GM12878 (cell line): Measurements from ENCODE around the gene ATP6V1D. TPM values are rescaled to one million over a fixed set of nuclear protein-coding genes. Genes with fewer than 3 reads are reported as not detected.
"Not testable (repeated sequence)": the region's sequence is repeated elsewhere in the genome, so short reads cannot be mapped to it uniquely, and the experiment has no call there.

Source experiments
- ATAC-seq: fragments of 200-7000 bp; cut with Tn5 transposase; 3 replicates; pipeline ENCODE4 v1.9.1; 2020; ENCODE audit warnings: mild to moderate bottlenecking, moderate library complexity
- BruUV-seq: library from RNA; stranded (reverse); fragments of 400-500 nt; replicated peaks from 2 replicates; lab custom pipeline; 2021; lab: Mats Ljungman, UMichigan
- CTCF ChIA-PET: fragments of 300-600 bp; sonication (Branson Sonifier 250); formaldehyde crosslinking; extraction: SDS; loops from one replicate; lab custom pipeline; 2021; ENCODE audit warnings: inconsistent platforms; lab: Yijun Ruan, JAX
- POLR2A ChIA-PET: fragments of 350-600 bp; formaldehyde crosslinking; extraction: SDS; loops from one replicate; lab custom pipeline; 2021; ENCODE audit warnings: inconsistent platforms; lab: Charles Lee
- RAD21 ChIA-PET: fragments of 300-600 bp; sonication (Branson Sonifier 250); formaldehyde crosslinking; loops from one replicate; lab custom pipeline; 2023; ENCODE audit warnings: antibody characterized with exemption; ENCODE audit not compliant: unreplicated experiment; lab: Charles Lee
- SMC1A ChIA-PET: fragments of 300-600 bp; sonication (Branson Sonifier 250); formaldehyde crosslinking; loops from one replicate; lab custom pipeline; 2023; ENCODE audit not compliant: unreplicated experiment, uncharacterized antibody; lab: Charles Lee
- DNase-seq: peaks from one replicate; pipeline ENCODE4 v3.0.0-alpha.2; 2011; ENCODE audit warnings: low read depth, low spot score
- FAIRE-seq: peaks from 3 replicates; lab custom pipeline; 2011; peaks lifted over from hg19 to GRCh38; lab: Jason Lieb, UNC
- H2AFZ ChIP-seq: 2 replicates; pipeline ENCODE4 v1.6.0; 2011; ENCODE audit warnings: low read depth, low read length, control low read depth; ENCODE audit not compliant: control insufficient read depth
- H3K27ac ChIP-seq: 2 replicates; pipeline ENCODE4 v1.5.1; 2011; ENCODE audit warnings: control low read depth; ENCODE audit not compliant: control insufficient read depth, insufficient read depth
- H3K27me3 ChIP-seq, 2 experiments: replicated peaks in 1 of 2; 2 replicates each; pipeline versions ENCODE4 v1.6.0 to v1.6.1; 2011; ENCODE audit warnings: low read length in 1 of 2; ENCODE audit not compliant: control insufficient read depth in 2 of 2, insufficient read depth in 2 of 2
- H3K36me3 ChIP-seq, 2 experiments: 2 replicates each; pipeline ENCODE4 v1.5.1; 2011; ENCODE audit warnings: low read length in 1 of 2; ENCODE audit not compliant: control insufficient read depth in 2 of 2, insufficient read depth in 2 of 2
- H3K4me1 ChIP-seq: 2 replicates; pipeline ENCODE4 v1.6.1; 2011; ENCODE audit warnings: mild to moderate bottlenecking, low read length, moderate library complexity, mixed read lengths; ENCODE audit not compliant: control insufficient read depth, insufficient read depth
- H3K4me2 ChIP-seq: 2 replicates; pipeline ENCODE4 v1.6.0; 2011; ENCODE audit warnings: control low read depth; ENCODE audit not compliant: control insufficient read depth, insufficient read depth
- H3K4me3 ChIP-seq: fragments of 200-600 bp; sonication (generic); 2 replicates; pipeline ENCODE4 v1.5.1; 2016
- H3K79me2 ChIP-seq: 2 replicates; pipeline ENCODE4 v1.6.0; 2011; ENCODE audit warnings: low read length; ENCODE audit not compliant: control insufficient read depth, insufficient read depth
- H3K9ac ChIP-seq: 2 replicates; pipeline ENCODE4 v1.8.0; 2011; ENCODE audit warnings: low read length, control low read depth, mixed read lengths; ENCODE audit not compliant: control insufficient read depth, insufficient read depth
- H3K9me3 ChIP-seq: replicated peaks from 3 replicates; pipeline ENCODE4 v1.5.1; 2011; ENCODE audit warnings: mild to moderate bottlenecking, low read length; ENCODE audit not compliant: control insufficient read depth, insufficient read depth
- H4K20me1 ChIP-seq: 2 replicates; pipeline ENCODE4 v1.6.0; 2011; ENCODE audit not compliant: control insufficient read depth, insufficient read depth
- GABPA ChIP-seq: IDR thresholded peaks from 2 replicates; pipeline ENCODE4 v1.6.1; 2014; ENCODE audit warnings: antibody characterized with exemption, low read depth, mild to moderate bottlenecking, inconsistent platforms
- POLR2AphosphoS5 ChIP-seq: IDR thresholded peaks from 2 replicates; pipeline ENCODE4 v1.6.1; 2011; ENCODE audit warnings: mild to moderate bottlenecking, low read length, inconsistent platforms
- POU2F2 ChIP-seq: IDR thresholded peaks from 3 replicates; pipeline ENCODE4 v1.6.1; 2011; ENCODE audit warnings: low read depth, mild to moderate bottlenecking, low read length, borderline replicate concordance
- RAD21 ChIP-seq: IDR thresholded peaks from 2 replicates; pipeline ENCODE4 v1.6.1; 2011; ENCODE audit warnings: mild to moderate bottlenecking, low read depth, low read length, moderate library complexity; ENCODE audit not compliant: insufficient read depth
- RAD51 ChIP-seq: fragments of 450-650 bp; IDR thresholded peaks from 2 replicates; pipeline ENCODE4 v1.6.1; 2016; ENCODE audit warnings: moderate library complexity, mild to moderate bottlenecking, inconsistent platforms
- RFX5 ChIP-seq: IDR thresholded peaks from 2 replicates; pipeline ENCODE4 v1.6.1; 2011; ENCODE audit warnings: low read depth, low read length, improper control_type of control experiment
- SIN3A ChIP-seq: IDR thresholded peaks from 2 replicates; pipeline ENCODE4 v1.6.1; 2012; ENCODE audit warnings: low read depth, low read length, improper control_type of control experiment
- SIX5 ChIP-seq: IDR thresholded peaks from 2 replicates; pipeline ENCODE4 v1.6.1; 2011; ENCODE audit warnings: mild to moderate bottlenecking, low read depth, low read length, moderate library complexity; ENCODE audit not compliant: severe bottlenecking
- SMARCA5 ChIP-seq: fragments of 450-650 bp; IDR thresholded peaks from 2 replicates; pipeline ENCODE4 v1.6.1; 2017; ENCODE audit warnings: mild to moderate bottlenecking
- TCF3 ChIP-seq: IDR thresholded peaks from 2 replicates; pipeline ENCODE4 v1.6.1; 2012; ENCODE audit warnings: low read depth, mild to moderate bottlenecking, low read length, borderline replicate concordance; ENCODE audit not compliant: insufficient read depth
- WGBS: methylation state at CpG from one replicate; pipeline ENCODE4 v1.1.6; 2016; ENCODE audit warnings: low lambda C conversion rate; ENCODE audit not compliant: insufficient replicate concordance, insufficient coverage; ENCODE audit errors: missing lambda C conversion rate; 5-methylcytosine and 5-hydroxymethylcytosine counted together
- in situ Hi-C: fragments of 300-500 bp; cut with MboI; formaldehyde crosslinking; loops from 9 replicates; pipeline ENCODE4 v1.14.3; 2018; ENCODE audit warnings: mixed read lengths
- intact Hi-C: fragments of 100-400 bp; cut with micrococcal nuclease; formaldehyde crosslinking; loops from one replicate; pipeline ENCODE4 v1.14.2; 2022; ENCODE audit not compliant: unreplicated experiment
- polyA plus RNA-seq, 11 experiments: library from polyadenylated mRNA; depleted of rRNA in 4 of 11; unstranded in 6 of 11; stranded (reverse) in 5 of 11; fragments of >200 nt; fragmentation: Nextera tagmentation in 4 of 11; fragmentation: Illumina TruSeq in 1 of 11; extraction: Ambion mirVana in 4 of 11; extraction: Trizol in 1 of 11; gene quantifications; 1 replicate in 1 of 11; 2 replicates in 10 of 11; pipeline versions ENCODE4 v1.2.1 to v1.2.3, GENCODE V29; 2011 to 2016; ENCODE audit warnings: inconsistent platforms in 2 of 11, missing spikeins in 2 of 11, low read depth in 1 of 11
- total RNA-seq, 4 experiments: library from RNA; depleted of rRNA in 3 of 4; stranded (reverse); fragments of >200 nt in 3 of 4; fragmentation: Illumina TruSeq in 1 of 4; extraction: Trizol in 1 of 4; gene quantifications; 2 replicates each; pipeline versions ENCODE4 v1.2.1 to v1.2.3, GENCODE V29; 2013 to 2021

Gene ATP6V1D
- total and polyA plus RNA-seq, 10 of the 15 experiments (the other 5 are each of a cell fraction or from before 2014, with no cell fraction given) = 24.0 to 71.6 (median 47.8) TPM

- TF ChIP-seq RAD21 (peak; percentile 35), TCF3 (0 out of 2 replicates have a peak, but pooled peaks have one; percentile 18), SIN3A (peak; percentile 97), POLR2AphosphoS5 (peak; percentile 93), GABPA (peak; percentile 91), SIX5 (no peak), POU2F2 (peak; percentile 62; the same call in 2 of the 3 replicates), RFX5 (0 out of 2 replicates have a peak, but pooled peaks have one; percentile 60), SMARCA5 (peak; percentile 78; the same call in 1 of the 2 replicates)
Observed at GRCh38 chr14:67359775-67360469, at the start of gene ATP6V1D, which contains the start of gene EIF2S1 (continued).

DNA sequence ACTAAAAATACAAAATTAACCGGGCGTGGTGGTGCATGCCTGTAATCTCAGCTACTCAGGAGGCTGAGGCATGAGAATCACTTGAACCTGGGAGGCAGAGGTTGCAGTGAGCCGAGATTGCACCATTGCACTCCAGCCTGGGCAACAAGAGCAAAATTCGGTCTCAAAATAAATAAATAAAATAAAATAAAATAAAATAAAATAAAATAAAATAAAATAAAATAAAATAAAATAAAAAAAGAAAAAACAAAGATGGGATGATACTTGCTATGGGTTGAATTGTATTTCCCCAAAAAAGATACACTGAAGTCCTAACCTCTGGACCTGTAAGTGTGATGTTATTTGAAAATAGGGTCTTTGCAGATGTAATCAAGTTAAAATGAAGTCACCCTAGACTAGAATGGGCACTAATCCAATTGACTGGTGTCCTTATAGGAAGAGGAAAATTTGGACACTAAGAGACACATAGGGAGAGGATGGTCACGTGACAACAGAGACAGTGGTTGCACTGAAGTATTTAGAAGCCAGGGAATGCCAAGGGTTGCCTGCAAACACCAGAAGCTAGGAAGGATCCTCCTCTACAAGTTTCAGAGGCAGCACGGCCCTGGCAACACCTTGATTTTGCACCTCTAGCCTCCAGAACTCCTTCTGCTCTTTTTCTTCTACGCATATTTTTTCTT lies 48.7 kb upstream of the ATP6V1D start:
- H3K4me1 ChIP-seq, H3K27ac ChIP-seq, CTCF ChIA-PET, H4K20me1 ChIP-seq, H3K9me3 ChIP-seq, H3K4me3 ChIP-seq, intact Hi-C loops, RAD21 ChIA-PET, SMC1A ChIA-PET, POLR2A ChIA-PET, ATAC-seq, H2AFZ ChIP-seq, H3K36me3 ChIP-seq, H3K4me2 ChIP-seq, in situ Hi-C loops, FAIRE-seq, BruUV-seq, DNase-seq, H3K9ac ChIP-seq, H3K79me2 ChIP-seq, H3K27me3 ChIP-seq: not testable (repeated sequence)
- 12% methylated on average over 7 of the region's 7 CpGs for WGBS
- peak; percentile 80 for TF ChIP-seq RAD51
